ENCODE measurements around the gene ARFIP2. TPM values are rescaled to one million over a fixed set of nuclear protein-coding genes. Genes with fewer than 3 reads are reported as not detected.

The ARFIP2 gene
- total and polyA plus RNA-seq, 2 donors (not counting 3 experiments of a cell fraction or from before 2014, with no cell fraction given): 48.4 to 62.9 TPM

DNA sequence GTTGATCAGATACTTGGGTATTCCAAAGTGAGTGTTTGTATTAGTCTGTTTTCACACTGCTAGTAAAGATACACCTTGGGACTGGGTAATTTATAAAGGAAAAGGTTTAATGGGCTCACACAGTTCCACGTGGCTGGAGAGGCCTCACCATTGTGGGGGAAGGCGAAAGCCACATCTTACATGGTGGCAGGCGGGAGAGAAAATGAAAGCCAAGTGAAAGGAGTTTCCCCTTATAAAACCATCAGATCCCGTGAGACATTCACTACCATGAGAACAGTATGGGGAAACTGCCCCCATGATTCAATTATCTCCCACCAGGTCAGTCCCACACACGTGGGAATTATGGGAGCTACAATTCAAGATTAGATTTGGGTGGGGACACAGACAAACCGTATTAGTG, 7.2 kb upstream of the ARFIP2 start:
- no peak overlapping the region for H3K4me2 ChIP-seq (ENCODE audit: insufficient read depth, low read length)
- intact Hi-C loops (cut with micrococcal nuclease): no loop called here
- no peak overlapping the region for H3K9ac ChIP-seq (replicated peaks; ENCODE audit: extremely low read depth, insufficient read depth, low read length)
- no peak overlapping the region for H3K27ac ChIP-seq (ENCODE audit: insufficient read depth, low read depth, low read length)
- H2AFZ ChIP-seq (ENCODE audit: low read depth, low read length): no peak overlapping the region
- H3K9me3 ChIP-seq (replicated peaks; ENCODE audit: control insufficient read depth, insufficient read depth, low read length): no peaks in the 10 kb centered on the region
- BruUV-seq (replicated peaks): no TSS peak
- TF ChIP-seq JUN (IDR thresholded peaks at IDR 0.05; ENCODE audit: borderline replicate concordance, insufficient read depth, insufficient read length, low read depth) (no peak), POLR2A (IDR thresholded peaks at IDR 0.05; ENCODE audit: low read depth, low read length) (no peak), MYC (IDR thresholded peaks at IDR 0.05; ENCODE audit: low read depth, low read length) (no peak), EZH2 (IDR thresholded peaks at IDR 0.05; ENCODE audit: borderline replicate concordance, low read depth, low read length, severe bottlenecking) (no peak), MAX (IDR thresholded peaks at IDR 0.05; ENCODE audit: insufficient read depth, insufficient read length) (no peak), POLR2AphosphoS5 (IDR thresholded peaks at IDR 0.05; ENCODE audit: insufficient read depth, low read depth, low read length) (no peak), FOS (IDR thresholded peaks at IDR 0.05; ENCODE audit: borderline replicate concordance, insufficient read depth, low read length) (no peak), GATA2 (IDR thresholded peaks at IDR 0.05; ENCODE audit: insufficient read depth, insufficient read length, low read depth, low read length) (no peak)
- TF ChIP-seq, protein P1, sequence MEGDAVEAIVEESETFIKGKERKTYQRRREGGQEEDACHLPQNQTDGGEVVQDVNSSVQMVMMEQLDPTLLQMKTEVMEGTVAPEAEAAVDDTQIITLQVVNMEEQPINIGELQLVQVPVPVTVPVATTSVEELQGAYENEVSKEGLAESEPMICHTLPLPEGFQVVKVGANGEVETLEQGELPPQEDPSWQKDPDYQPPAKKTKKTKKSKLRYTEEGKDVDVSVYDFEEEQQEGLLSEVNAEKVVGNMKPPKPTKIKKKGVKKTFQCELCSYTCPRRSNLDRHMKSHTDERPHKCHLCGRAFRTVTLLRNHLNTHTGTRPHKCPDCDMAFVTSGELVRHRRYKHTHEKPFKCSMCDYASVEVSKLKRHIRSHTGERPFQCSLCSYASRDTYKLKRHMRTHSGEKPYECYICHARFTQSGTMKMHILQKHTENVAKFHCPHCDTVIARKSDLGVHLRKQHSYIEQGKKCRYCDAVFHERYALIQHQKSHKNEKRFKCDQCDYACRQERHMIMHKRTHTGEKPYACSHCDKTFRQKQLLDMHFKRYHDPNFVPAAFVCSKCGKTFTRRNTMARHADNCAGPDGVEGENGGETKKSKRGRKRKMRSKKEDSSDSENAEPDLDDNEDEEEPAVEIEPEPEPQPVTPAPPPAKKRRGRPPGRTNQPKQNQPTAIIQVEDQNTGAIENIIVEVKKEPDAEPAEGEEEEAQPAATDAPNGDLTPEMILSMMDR (IDR thresholded peaks at IDR 0.05; ENCODE audit: extremely low read depth in 1 of 2, insufficient read depth in 1 of 2, low read depth in 1 of 2, low read length in 2 of 2): no peak
- peaks cover 3 to 5% of the 10 kb centered on the region in 2 experiments for H3K36me3 ChIP-seq (ENCODE audit: control insufficient read depth in 2 of 2, extremely low read depth in 1 of 2, insufficient read depth in 2 of 2, low read length in 2 of 2)
- no peaks in the 10 kb centered on the region for H4K20me1 ChIP-seq (replicated peaks; ENCODE audit: control insufficient read depth, extremely low read depth, insufficient read depth, low read length)
- POLR2A ChIA-PET: no interaction called here
- FAIRE-seq (no peak), DNase-seq (ENCODE audit: low read depth, low spot score) (no peak)
- no peak overlapping the region for H3K4me3 ChIP-seq (replicated peaks in 1 of 3; ENCODE audit: insufficient read depth in 1 of 3, low read depth in 1 of 3, low read length in 3 of 3)
- H3K4me1 ChIP-seq (ENCODE audit: control insufficient read depth, extremely low read depth, insufficient read depth, low read length): no peaks in the 10 kb centered on the region
- CTCF ChIA-PET: interaction anchor here (0.7 to 2.1 kb wide), 3 partner anchors 109 to 147 kb away, joined by 3 to 8 read pairs (median 3); no protein-coding TSS in a partner anchor
- no peaks in the 10 kb centered on the region for H3K27me3 ChIP-seq (ENCODE audit: control insufficient read depth in 2 of 2, insufficient read depth in 2 of 2, low read length in 2 of 2)
- dilution Hi-C loops (cut with MboI; ENCODE audit: extremely low pct_ligation_motif_present, low sequenced_read_pairs): no loop called here
- no peaks in the 10 kb centered on the region for H3K9me1 ChIP-seq (replicated peaks; ENCODE audit: control insufficient read depth, extremely low read depth, insufficient read depth, low read length)
- peaks cover 2% of the 10 kb centered on the region for H3K79me2 ChIP-seq (ENCODE audit: control insufficient read depth, insufficient read depth, low read length)
